ENCODE results near the gene ECHS1. TPM values are rescaled to one million over a fixed set of nuclear protein-coding genes. Genes with fewer than 3 reads are reported as not detected.

Gene ECHS1
- total and polyA plus RNA-seq, 10 of the 15 experiments (the other 5 are each of a cell fraction or from before 2014, with no cell fraction given): 32.7 to 164 (median 62.4) TPM

- no peak for TF ChIP-seq SUPT20H (IDR thresholded peaks at IDR 0.05; ENCODE audit: borderline replicate concordance, control insufficient read depth, low read depth, low read length)
- 0 out of 2 replicates have a peak, but pooled peaks have one; percentile 21 for TF ChIP-seq NKRF (conservative IDR thresholded peaks at IDR 0.05)
- no peak for TF ChIP-seq CREM (IDR thresholded peaks at IDR 0.05; ENCODE audit: low read depth)
- TF ChIP-seq TAF1 (IDR thresholded peaks at IDR 0.05; ENCODE audit: borderline replicate concordance, low read depth, low read length): peak; percentile 48; the same call in 1 of the 2 replicates
- TF ChIP-seq, protein P1, sequence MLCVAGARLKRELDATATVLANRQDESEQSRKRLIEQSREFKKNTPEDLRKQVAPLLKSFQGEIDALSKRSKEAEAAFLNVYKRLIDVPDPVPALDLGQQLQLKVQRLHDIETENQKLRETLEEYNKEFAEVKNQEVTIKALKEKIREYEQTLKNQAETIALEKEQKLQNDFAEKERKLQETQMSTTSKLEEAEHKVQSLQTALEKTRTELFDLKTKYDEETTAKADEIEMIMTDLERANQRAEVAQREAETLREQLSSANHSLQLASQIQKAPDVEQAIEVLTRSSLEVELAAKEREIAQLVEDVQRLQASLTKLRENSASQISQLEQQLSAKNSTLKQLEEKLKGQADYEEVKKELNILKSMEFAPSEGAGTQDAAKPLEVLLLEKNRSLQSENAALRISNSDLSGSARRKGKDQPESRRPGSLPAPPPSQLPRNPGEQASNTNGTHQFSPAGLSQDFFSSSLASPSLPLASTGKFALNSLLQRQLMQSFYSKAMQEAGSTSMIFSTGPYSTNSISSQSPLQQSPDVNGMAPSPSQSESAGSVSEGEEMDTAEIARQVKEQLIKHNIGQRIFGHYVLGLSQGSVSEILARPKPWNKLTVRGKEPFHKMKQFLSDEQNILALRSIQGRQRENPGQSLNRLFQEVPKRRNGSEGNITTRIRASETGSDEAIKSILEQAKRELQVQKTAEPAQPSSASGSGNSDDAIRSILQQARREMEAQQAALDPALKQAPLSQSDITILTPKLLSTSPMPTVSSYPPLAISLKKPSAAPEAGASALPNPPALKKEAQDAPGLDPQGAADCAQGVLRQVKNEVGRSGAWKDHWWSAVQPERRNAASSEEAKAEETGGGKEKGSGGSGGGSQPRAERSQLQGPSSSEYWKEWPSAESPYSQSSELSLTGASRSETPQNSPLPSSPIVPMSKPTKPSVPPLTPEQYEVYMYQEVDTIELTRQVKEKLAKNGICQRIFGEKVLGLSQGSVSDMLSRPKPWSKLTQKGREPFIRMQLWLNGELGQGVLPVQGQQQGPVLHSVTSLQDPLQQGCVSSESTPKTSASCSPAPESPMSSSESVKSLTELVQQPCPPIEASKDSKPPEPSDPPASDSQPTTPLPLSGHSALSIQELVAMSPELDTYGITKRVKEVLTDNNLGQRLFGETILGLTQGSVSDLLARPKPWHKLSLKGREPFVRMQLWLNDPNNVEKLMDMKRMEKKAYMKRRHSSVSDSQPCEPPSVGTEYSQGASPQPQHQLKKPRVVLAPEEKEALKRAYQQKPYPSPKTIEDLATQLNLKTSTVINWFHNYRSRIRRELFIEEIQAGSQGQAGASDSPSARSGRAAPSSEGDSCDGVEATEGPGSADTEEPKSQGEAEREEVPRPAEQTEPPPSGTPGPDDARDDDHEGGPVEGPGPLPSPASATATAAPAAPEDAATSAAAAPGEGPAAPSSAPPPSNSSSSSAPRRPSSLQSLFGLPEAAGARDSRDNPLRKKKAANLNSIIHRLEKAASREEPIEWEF (IDR thresholded peaks at IDR 0.05; ENCODE audit: insufficient replicate concordance, low read depth, low read length): no peak
- TF ChIP-seq POLR2AphosphoS2 (IDR thresholded peaks at IDR 0.05; ENCODE audit: low read depth, low read length): peak; percentile 76; the same call in 1 of the 2 replicates
- TF ChIP-seq CBX5 (IDR thresholded peaks at IDR 0.05; ENCODE audit: low read depth): no peak
- TF ChIP-seq BRCA1 (IDR thresholded peaks at IDR 0.05; ENCODE audit: low read depth, low read length): peak; percentile 95
- no peak for TF ChIP-seq CBX3 (IDR thresholded peaks at IDR 0.05; ENCODE audit: borderline replicate concordance, low read depth)
- peak; percentile 99 for TF ChIP-seq RCOR1 (conservative IDR thresholded peaks at IDR 0.05; ENCODE audit: low read depth, low read length)
- 0 out of 2 replicates have a peak, but pooled peaks have one; percentile 25 for TF ChIP-seq EED (IDR thresholded peaks at IDR 0.05; ENCODE audit: low read depth)
- TF ChIP-seq POLR2A (IDR thresholded peaks at IDR 0.05; ENCODE audit: low read depth, low read length): peak; percentile 97
- TF ChIP-seq CBFB (IDR thresholded peaks at IDR 0.05; ENCODE audit: low read depth): peak; percentile 77; the same call in 1 of the 2 replicates
- peak; percentile 63; the same call in 1 of the 2 replicates for TF ChIP-seq SMAD5 (IDR thresholded peaks at IDR 0.05; ENCODE audit: low read depth)
- no peak for TF ChIP-seq SMC3 (IDR thresholded peaks at IDR 0.05; ENCODE audit: borderline replicate concordance, low read length)
- no peak for TF ChIP-seq NFYB (IDR thresholded peaks at IDR 0.05; ENCODE audit: insufficient read depth, low read depth, low read length)
- TF ChIP-seq RAD51 (IDR thresholded peaks at IDR 0.05): no peak
- 0 out of 2 replicates have a peak, but pooled peaks have one; percentile 44 for TF ChIP-seq BACH1 (IDR thresholded peaks at IDR 0.05; ENCODE audit: borderline replicate concordance)
- no peak for TF ChIP-seq DPF2 (IDR thresholded peaks at IDR 0.05)
- TF ChIP-seq, protein P2, sequence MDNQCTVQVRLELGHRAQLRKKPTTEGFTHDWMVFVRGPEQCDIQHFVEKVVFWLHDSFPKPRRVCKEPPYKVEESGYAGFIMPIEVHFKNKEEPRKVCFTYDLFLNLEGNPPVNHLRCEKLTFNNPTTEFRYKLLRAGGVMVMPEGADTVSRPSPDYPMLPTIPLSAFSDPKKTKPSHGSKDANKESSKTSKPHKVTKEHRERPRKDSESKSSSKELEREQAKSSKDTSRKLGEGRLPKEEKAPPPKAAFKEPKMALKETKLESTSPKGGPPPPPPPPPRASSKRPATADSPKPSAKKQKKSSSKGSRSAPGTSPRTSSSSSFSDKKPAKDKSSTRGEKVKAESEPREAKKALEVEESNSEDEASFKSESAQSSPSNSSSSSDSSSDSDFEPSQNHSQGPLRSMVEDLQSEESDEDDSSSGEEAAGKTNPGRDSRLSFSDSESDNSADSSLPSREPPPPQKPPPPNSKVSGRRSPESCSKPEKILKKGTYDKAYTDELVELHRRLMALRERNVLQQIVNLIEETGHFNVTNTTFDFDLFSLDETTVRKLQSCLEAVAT (IDR thresholded peaks at IDR 0.05): no peak
- TF ChIP-seq IKZF2 (IDR thresholded peaks at IDR 0.05): no peak; a peak in 1 of 4 replicates
- no peak for TF ChIP-seq KLF5 (IDR thresholded peaks at IDR 0.05; ENCODE audit: partially characterized antibody)
These were observed at the start of gene ECHS1 (continued) for GRCh38 chr10:133373174-133374090.

All from GM12878 (cell line).